HG03571 (cell line): Measurements from ENCODE around the gene YJU2.
"Not testable (repeated sequence)": the region's sequence is repeated elsewhere in the genome, so short reads cannot be mapped to it uniquely, and the experiment has no call there.

ENCODE experiments used
- ATAC-seq: cut with Tn5 transposase; IDR thresholded peaks from one replicate; pipeline ENCODE4 v1.9.1; 2021; ENCODE audit not compliant: unreplicated experiment

The YJU2 gene

GRCh38 chr19:4246767-4247593 is at the start of gene YJU2:
Gene YJU2, plus strand, starts transcription at chr19:4247080. Its CDS starts 67 bp downstream, at chr19:4247147.
- peak; percentile 78 for ATAC-seq

GRCh38 chr19:4197228-4197624 is 49.7 kb upstream of the YJU2 start:
- ATAC-seq, result no peak

- no peak for ATAC-seq
Measured at GRCh38 chr19:4197625-4198466, 49.0 kb upstream of the YJU2 start.

GRCh38 chr19:4198467-4199126 is 48.3 kb upstream of the YJU2 start:
- no peak for ATAC-seq

- no peak for ATAC-seq
Measured at GRCh38 chr19:4199699-4200293, 47.1 kb upstream of the YJU2 start.

GRCh38 chr19:4200940-4201542 is 45.8 kb upstream of the YJU2 start:
- ATAC-seq, result no peak

GRCh38 chr19:4201798-4202197 is 45.1 kb upstream of the YJU2 start:
- no peak for ATAC-seq

- no peak for ATAC-seq
Measured at GRCh38 chr19:4206818-4207484, 39.9 kb upstream of the YJU2 start.

GRCh38 chr19:4208385-4209094 is 38.3 kb upstream of the YJU2 start:
- ATAC-seq, result no peak

- no peak for ATAC-seq
Measured at GRCh38 chr19:4210166-4210731, 36.6 kb upstream of the YJU2 start.

GRCh38 chr19:4213116-4213515 is 33.8 kb upstream of the YJU2 start:
- no peak for ATAC-seq

GRCh38 chr19:4215807-4216206 is 31.1 kb upstream of the YJU2 start:
- ATAC-seq, result no peak

GRCh38 chr19:4216846-4217245 is 30.0 kb upstream of the YJU2 start:
- no peak for ATAC-seq

- no peak for ATAC-seq
Measured at GRCh38 chr19:4217429-4218264, 29.2 kb upstream of the YJU2 start.

- not testable (repeated sequence) for ATAC-seq
Measured at GRCh38 chr19:4218523-4218922, 28.4 kb upstream of the YJU2 start.

- no peak for ATAC-seq
Measured at GRCh38 chr19:4220188-4220587, 26.7 kb upstream of the YJU2 start.

- no peak for ATAC-seq
Measured at GRCh38 chr19:4224470-4224869, 22.4 kb upstream of the YJU2 start.

GRCh38 chr19:4225885-4226284 is 21.0 kb upstream of the YJU2 start:
- ATAC-seq, result no peak
